ENCODE data around the gene ARG1.

The ARG1 gene

GRCh38 chr6:131572686-131573415, at the start of gene ARG1:
ARG1 (plus strand) TSS chr6:131573226; CDS start chr6:131573283, 57 bp downstream.
- in situ Hi-C loops (cut with MboI; ENCODE audit: low sequenced_read_pairs): no loop called here

- in situ Hi-C loops (cut with MboI; ENCODE audit: low sequenced_read_pairs): no loop called here
Measured at GRCh38 chr6:131523988-131524673, 48.9 kb upstream of the ARG1 start.

- in situ Hi-C loops (cut with MboI; ENCODE audit: low sequenced_read_pairs): loop anchor here (25.0 kb wide), 1 partner anchor 638 kb away; no protein-coding TSS in a partner anchor
Measured at GRCh38 chr6:131524695-131525336, 48.2 kb upstream of the ARG1 start.

GRCh38 chr6:131530936-131531335, 42.1 kb upstream of the ARG1 start:
- in situ Hi-C loops (cut with MboI; ENCODE audit: low sequenced_read_pairs): loop anchor here (25.0 kb wide), 1 partner anchor 644 kb away; no protein-coding TSS in a partner anchor

GRCh38 chr6:131531681-131532080, 41.3 kb upstream of the ARG1 start:
- in situ Hi-C loops (cut with MboI; ENCODE audit: low sequenced_read_pairs): loop anchor here (25.0 kb wide), 1 partner anchor 644 kb away; no protein-coding TSS in a partner anchor

GRCh38 chr6:131532580-131533039, 40.4 kb upstream of the ARG1 start:
- in situ Hi-C loops (cut with MboI; ENCODE audit: low sequenced_read_pairs): loop anchor here (25.0 kb wide), 1 partner anchor 645 kb away; no protein-coding TSS in a partner anchor

- in situ Hi-C loops (cut with MboI; ENCODE audit: low sequenced_read_pairs): loop anchor here (25.0 kb wide), 1 partner anchor 651 kb away; no protein-coding TSS in a partner anchor
Measured at GRCh38 chr6:131538615-131539014, 34.4 kb upstream of the ARG1 start.

- in situ Hi-C loops (cut with MboI; ENCODE audit: low sequenced_read_pairs): loop anchor here (25.0 kb wide), 1 partner anchor 658 kb away; no protein-coding TSS in a partner anchor
Measured at GRCh38 chr6:131545317-131545716, 27.7 kb upstream of the ARG1 start.

GRCh38 chr6:131547488-131547887, 25.5 kb upstream of the ARG1 start:
- in situ Hi-C loops (cut with MboI; ENCODE audit: low sequenced_read_pairs): loop anchor here (25.0 kb wide), 1 partner anchor 660 kb away; no protein-coding TSS in a partner anchor

- in situ Hi-C loops (cut with MboI; ENCODE audit: low sequenced_read_pairs): loop anchor here (25.0 kb wide), 1 partner anchor 661 kb away; no protein-coding TSS in a partner anchor
Measured at GRCh38 chr6:131548441-131548840, 24.6 kb upstream of the ARG1 start.

GRCh38 chr6:131549811-131550210, 23.2 kb upstream of the ARG1 start:
- in situ Hi-C loops (cut with MboI; ENCODE audit: low sequenced_read_pairs): loop anchor here (25.0 kb wide), 1 partner anchor 663 kb away; no protein-coding TSS in a partner anchor

- in situ Hi-C loops (cut with MboI; ENCODE audit: low sequenced_read_pairs): no loop called here
Measured at GRCh38 chr6:131551902-131552301, 21.1 kb upstream of the ARG1 start.

- in situ Hi-C loops (cut with MboI; ENCODE audit: low sequenced_read_pairs): no loop called here
Measured at GRCh38 chr6:131552572-131552971, 20.5 kb upstream of the ARG1 start.

- in situ Hi-C loops (cut with MboI; ENCODE audit: low sequenced_read_pairs): no loop called here
Measured at GRCh38 chr6:131555992-131556391, 17.0 kb upstream of the ARG1 start.

- in situ Hi-C loops (cut with MboI; ENCODE audit: low sequenced_read_pairs): no loop called here
Measured at GRCh38 chr6:131558922-131559321, 14.1 kb upstream of the ARG1 start.

- in situ Hi-C loops (cut with MboI; ENCODE audit: low sequenced_read_pairs): no loop called here
Measured at GRCh38 chr6:131561925-131562707, 10.9 kb upstream of the ARG1 start.

GRCh38 chr6:131565056-131565455, 8.0 kb upstream of the ARG1 start:
- in situ Hi-C loops (cut with MboI; ENCODE audit: low sequenced_read_pairs): no loop called here

GRCh38 chr6:131568726-131569125, 4.3 kb upstream of the ARG1 start:
- in situ Hi-C loops (cut with MboI; ENCODE audit: low sequenced_read_pairs): no loop called here

GRCh38 chr6:131574133-131574532, 1.1 kb downstream of the ARG1 start:
- in situ Hi-C loops (cut with MboI; ENCODE audit: low sequenced_read_pairs): no loop called here

- in situ Hi-C loops (cut with MboI; ENCODE audit: low sequenced_read_pairs): no loop called here
Measured at GRCh38 chr6:131574686-131575085, 1.7 kb downstream of the ARG1 start.

Data from HL-60/S4 (cell line).